SKM-1 treated with dmso at 0.1 percent for 144 hours (cell line): ENCODE results near the gene MFAP5.

Source experiments
- DNase-seq: peaks from one replicate; lab custom pipeline; 2025; ENCODE audit not compliant: unreplicated experiment; lab: John Stamatoyannopoulos, UW

Gene MFAP5

GRCh38 chr12:8662593-8662992 lies at the start of gene MFAP5:
Gene MFAP5 (minus strand): TSS chr12:8662826. CDS start chr12:8662104, 722 bp downstream.
- DNase-seq = no peak

- DNase-seq = no peak
Measured at GRCh38 chr12:8709124-8709830, 46.7 kb upstream of the MFAP5 start.

- no peak for DNase-seq
Measured at GRCh38 chr12:8702159-8702558, 39.5 kb upstream of the MFAP5 start.

GRCh38 chr12:8701046-8701660 lies 38.5 kb upstream of the MFAP5 start:
- no peak for DNase-seq

GRCh38 chr12:8699714-8700113 lies 37.1 kb upstream of the MFAP5 start:
- DNase-seq = no peak

- DNase-seq = no peak
Measured at GRCh38 chr12:8698879-8699278, 36.3 kb upstream of the MFAP5 start.

GRCh38 chr12:8698132-8698851 lies 35.7 kb upstream of the MFAP5 start:
- no peak for DNase-seq

- peak; percentile 38 for DNase-seq
Measured at GRCh38 chr12:8697476-8698131, 35.0 kb upstream of the MFAP5 start, which contains the start of gene RIMKLB. Gene RIMKLB (plus strand): TSS chr12:8697991. CDS start chr12:8713867, 15,876 bp downstream.

GRCh38 chr12:8697120-8697475 lies 34.5 kb upstream of the MFAP5 start:
- no peak for DNase-seq

- DNase-seq = no peak
Measured at GRCh38 chr12:8696442-8697090, 33.9 kb upstream of the MFAP5 start.

DNA sequence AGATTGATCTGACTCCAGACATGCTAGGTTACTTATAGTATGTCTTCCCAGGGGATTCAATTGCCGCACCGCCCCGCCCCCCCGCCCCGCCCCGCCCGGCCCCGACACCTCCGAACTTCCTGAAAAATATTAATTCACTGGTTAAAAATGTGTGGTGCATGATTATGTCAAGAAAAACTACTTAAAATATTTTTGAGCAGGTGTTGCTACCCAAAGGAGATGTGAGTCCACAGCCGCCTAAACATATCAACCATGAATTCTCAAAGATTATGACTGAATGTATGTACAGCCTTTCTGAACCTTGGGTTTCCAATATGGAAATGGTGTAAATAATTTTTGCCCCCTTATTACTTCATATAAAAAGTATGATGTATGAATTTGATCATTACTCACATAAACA lies 32.5 kb upstream of the MFAP5 start:
- DNase-seq = no peak

DNA sequence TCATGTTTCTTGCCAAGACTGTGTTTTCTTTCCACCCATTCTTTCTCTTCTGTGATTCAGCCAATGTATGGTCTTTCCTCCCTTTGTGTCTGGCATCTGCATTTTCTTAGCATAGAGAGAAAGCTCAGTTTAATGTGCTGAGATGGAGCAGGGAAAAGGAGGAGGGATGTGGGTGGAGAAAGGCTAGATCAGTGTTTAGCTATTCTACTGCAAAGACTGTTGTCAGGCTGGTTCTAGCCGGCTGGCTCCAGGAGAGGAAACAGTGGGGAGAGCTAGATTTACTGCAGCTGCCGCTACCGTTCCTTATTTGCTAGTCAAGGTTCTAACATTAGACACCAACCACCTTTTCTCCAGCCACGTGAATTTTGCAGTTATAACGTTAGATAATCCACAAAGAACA lies 29.9 kb upstream of the MFAP5 start:
- no peak for DNase-seq

GRCh38 chr12:8689681-8690080 lies 27.1 kb upstream of the MFAP5 start:
- DNase-seq = no peak

GRCh38 chr12:8687846-8688601 lies 25.4 kb upstream of the MFAP5 start:
- no peak for DNase-seq

DNA sequence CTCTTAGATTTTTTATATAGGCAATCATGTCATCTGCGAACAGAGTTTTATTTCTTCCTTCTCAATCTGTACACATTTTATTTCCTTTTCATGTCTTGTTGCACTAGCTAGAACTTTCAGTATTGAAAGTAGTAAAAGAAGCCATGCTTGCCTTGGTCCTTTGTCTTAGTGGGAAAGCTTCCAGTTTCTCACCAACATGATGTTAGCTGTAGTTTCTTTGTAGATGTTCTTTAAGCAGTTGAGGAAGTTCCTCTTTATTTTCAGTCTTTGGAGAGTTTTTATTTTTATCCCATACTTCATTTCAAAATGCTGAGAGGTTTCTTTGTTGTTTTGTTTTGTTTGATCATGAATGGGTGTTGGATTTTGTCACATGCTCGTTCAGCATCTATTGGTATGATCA lies 22.4 kb upstream of the MFAP5 start:
- no peak for DNase-seq

- DNase-seq = no peak
Measured at GRCh38 chr12:8681129-8681884, 18.7 kb upstream of the MFAP5 start.

DNA sequence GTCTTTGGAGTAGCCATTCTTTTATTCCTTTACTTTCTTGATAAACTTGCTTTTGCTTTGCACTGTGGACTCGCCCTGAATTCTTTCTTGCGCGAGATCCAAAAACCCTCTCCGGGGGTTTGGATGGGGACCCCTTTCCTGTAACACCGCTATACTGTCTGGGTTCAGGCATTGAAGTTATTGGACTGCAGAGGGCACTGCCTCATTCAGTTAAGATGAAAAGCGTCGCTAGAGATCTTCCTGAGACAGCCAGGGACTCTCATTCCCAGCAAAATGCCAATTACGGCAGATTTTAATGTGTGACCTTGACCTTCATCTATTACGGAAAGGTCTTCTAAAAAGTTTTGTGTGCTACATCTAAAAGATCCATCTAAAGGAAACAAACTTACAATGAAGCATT lies 17.9 kb upstream of the MFAP5 start:
- no peak for DNase-seq

GRCh38 chr12:8678661-8679111 lies 16.1 kb upstream of the MFAP5 start:
- no peak for DNase-seq

GRCh38 chr12:8677362-8677761 lies 14.7 kb upstream of the MFAP5 start:
- no peak for DNase-seq

DNA sequence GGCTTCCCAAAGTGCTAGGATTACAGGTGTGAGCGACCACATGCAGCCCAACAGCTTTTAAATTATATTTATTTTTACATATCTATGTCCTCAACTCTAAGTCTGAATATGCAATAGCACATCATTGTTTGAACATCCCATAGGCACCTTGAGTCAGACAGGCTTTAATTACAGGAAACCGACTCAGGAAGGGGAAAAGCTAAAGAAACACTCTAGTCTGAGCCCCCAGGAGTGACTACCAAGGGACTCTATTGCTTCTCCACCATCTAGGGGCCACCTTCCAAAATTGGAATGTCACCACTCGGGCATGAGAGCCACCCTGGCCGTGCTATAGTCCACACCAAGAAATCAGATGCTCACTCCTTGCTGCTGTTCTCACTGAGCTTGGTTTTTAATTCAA lies 14.0 kb upstream of the MFAP5 start:
- DNase-seq = no peak
